Adipose tissue (tissue), 3 donors: ENCODE results near the gene ARHGAP28. TPM values are rescaled to one million over a fixed set of nuclear protein-coding genes. Genes with fewer than 3 reads are reported as not detected.

Experiments
- H3K27ac ChIP-seq: one replicate; pipeline ENCODE4 v1.5.1; 2013; ENCODE audit warnings: low read depth, low read length
- WGBS, 3 donors: extraction: QIAGEN DNeasy Blood & Tissue Kit; methylation state at CpG; one replicate each; pipeline ENCODE4 v1.1.7; 2013; 5-methylcytosine and 5-hydroxymethylcytosine counted together
- polyA plus RNA-seq, 3 donors: library from polyadenylated mRNA; stranded (reverse); fragments of 200-250 nt; gene quantifications; one replicate each; pipeline ENCODE4 v1.2.3, GENCODE V29; 2013
- donor health status: healthy with polysubstance abuse.
- donor health status: Bipolar disorder and iron deficiency.
- donor health status: healthy.

ARHGAP28 gene, protein sequence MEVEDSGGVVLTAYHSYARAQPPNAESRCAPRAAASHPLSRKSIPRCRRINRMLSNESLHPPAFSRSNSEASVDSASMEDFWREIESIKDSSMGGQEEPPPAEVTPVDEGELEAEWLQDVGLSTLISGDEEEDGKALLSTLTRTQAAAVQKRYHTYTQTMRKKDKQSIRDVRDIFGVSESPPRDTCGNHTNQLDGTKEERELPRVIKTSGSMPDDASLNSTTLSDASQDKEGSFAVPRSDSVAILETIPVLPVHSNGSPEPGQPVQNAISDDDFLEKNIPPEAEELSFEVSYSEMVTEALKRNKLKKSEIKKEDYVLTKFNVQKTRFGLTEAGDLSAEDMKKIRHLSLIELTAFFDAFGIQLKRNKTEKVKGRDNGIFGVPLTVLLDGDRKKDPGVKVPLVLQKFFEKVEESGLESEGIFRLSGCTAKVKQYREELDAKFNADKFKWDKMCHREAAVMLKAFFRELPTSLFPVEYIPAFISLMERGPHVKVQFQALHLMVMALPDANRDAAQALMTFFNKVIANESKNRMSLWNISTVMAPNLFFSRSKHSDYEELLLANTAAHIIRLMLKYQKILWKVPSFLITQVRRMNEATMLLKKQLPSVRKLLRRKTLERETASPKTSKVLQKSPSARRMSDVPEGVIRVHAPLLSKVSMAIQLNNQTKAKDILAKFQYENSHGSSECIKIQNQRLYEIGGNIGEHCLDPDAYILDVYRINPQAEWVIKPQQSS
- polyA plus RNA-seq, result 1 to 10 TPM; 2.5 to 4.4 (median 3.1) TPM

DNA sequence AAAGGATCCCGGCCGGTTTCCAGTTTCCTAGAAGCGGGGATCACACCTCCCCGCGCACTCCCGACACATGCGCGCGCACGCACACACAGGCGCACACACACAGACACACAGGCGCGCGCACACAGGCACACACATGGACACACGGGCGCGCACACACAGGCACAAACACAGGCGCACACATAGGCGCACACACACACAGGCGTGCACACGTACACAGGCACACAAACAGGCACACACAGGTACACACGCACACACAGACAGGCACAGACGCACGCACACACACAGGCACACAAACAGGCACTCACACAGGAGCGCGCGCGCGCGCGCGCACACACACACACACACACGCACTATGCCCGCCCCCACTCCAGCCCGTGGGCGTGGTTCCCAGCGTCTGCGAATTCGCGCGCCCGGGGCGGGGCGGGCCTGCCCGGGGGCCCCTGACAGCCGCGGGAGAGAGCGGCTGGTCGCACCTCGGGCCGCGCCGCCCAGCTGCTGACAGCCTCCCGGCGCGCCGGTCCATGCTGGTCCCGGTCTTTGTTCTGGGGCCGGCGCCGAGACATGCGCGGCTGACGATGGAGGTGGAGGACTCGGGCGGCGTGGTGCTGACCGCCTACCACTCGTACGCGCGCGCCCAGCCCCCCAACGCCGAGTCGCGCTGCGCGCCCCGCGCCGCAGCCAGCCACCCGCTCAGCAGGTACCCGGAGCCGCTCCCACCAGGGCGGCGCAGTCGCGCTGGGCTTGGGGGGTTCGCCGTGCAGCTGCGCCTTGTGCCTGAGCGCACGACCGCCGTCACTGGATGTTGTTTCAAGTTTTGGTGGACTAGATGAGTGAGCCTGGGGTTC lies at the start of gene ARHGAP28:
ARHGAP28 (plus strand) TSS at position 470 of the 845 bp plus-strand sequence; CDS start at position 576, 106 bp downstream.
- WGBS, 3 donors, result 0 to 1% (median 1%) methylated on average over 74 to 95 of the region's 96 CpGs

DNA sequence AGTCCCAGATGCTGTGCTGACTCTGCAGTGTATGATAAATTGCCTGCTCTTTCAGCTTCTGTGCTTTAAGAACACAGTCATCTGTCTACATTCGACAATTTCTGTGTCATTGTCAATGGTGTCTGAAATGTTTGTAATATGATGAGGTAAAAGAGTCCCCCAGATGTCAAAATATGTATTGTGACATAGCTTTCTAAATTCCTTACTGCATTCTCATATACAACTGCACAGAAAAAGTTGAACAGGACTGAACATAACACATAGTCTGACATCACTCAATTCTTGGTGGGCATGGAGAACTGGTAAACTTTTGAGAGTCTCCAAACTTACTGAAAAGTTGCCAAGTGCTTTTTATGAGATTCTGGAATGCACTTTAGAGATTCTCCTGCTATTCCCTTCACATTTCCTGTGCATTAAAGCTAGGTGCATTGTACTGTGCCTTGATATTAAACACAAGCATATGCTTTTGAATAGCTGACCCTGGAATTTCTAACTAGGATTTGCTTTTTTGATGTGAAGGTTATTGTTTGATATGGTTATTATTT lies 48.1 kb upstream of the ARHGAP28 start:
- WGBS, 3 donors, result 37 to 62% (median 56%) methylated on average over 1 of the region's 1 CpG
- no peak overlapping the region for H3K27ac ChIP-seq

More for the DNA sequence above, at the start of gene ARHGAP28:
- no peak within 1 kb of the TSS for H3K27ac ChIP-seq

DNA sequence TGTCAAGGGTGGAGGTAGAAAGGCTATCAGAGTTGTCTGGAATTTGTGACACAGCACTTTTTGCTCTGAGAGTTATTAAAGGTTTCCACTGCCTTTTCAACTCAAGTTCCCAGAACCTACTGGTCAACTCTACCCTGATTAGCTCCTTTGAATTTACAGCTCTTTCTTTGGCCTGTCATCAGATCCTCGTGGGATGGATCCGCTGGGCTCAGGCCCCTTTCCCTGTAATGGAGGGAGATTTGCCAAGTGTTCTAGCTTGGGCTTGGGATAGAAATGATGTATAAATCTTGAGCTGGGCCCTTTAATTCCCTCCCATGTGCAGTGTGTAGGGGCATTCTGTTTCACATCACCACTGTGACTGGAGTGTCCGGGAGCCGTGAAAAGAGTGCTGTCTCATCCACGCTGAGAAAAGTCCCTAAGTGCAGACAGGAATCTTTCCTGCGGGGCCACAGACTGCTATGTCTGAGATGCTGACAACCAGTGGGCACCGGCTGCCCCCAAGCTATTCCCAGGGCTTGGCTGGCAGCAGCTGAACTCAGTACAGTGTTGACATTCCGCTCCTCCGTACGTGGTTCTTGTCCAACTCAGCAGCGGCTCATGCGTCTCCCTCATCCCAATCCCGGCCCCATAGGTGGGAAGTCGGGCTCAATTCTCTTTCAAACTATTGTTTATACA lies 46.9 kb upstream of the ARHGAP28 start:
- 58 to 63% (median 61%) methylated on average over 14 of the region's 14 CpGs for WGBS, 3 donors

DNA sequence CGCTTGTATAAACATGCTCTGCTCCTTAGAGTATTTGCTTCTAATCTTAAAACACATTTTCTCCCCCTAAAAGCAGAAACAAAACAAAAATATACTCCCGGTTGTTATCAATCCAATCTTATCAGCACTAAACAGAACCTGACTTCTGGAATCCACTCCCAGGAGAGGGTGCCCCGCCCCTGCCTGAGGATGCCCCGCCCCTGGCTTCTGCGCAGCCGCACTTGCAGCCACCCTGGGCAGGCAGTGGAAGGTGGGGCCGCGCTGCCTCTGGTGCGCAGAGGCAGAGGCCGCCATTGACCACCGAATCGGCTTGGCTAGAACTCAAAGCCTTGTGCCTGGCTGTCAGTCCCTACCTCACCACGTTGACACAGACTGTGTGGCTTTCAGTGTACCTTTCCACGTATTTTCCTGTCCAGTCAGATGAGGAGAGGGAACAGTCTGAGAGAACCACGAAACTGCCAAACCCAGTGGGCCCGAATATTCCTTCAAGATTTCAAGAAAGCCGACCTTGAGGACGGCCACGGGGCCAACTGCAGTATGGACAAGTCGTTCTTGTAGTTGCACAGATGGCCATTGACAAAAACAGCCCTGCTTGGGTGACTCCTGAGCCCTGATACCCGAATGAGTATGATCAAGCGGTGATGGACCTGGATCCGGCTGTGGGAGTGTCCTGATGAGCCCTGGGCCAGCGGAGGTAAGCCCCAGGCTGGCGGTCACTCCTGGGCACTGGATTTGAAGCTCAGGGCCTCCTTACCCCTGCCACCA lies 46.2 kb upstream of the ARHGAP28 start:
- H3K27ac ChIP-seq, result no peak overlapping the region
- WGBS, 3 donors, result 79 to 82% (median 81%) methylated on average over 25 of the region's 25 CpGs

More for the DNA sequence above, 46.9 kb upstream of the ARHGAP28 start:
- H3K27ac ChIP-seq, result no peak overlapping the region

DNA sequence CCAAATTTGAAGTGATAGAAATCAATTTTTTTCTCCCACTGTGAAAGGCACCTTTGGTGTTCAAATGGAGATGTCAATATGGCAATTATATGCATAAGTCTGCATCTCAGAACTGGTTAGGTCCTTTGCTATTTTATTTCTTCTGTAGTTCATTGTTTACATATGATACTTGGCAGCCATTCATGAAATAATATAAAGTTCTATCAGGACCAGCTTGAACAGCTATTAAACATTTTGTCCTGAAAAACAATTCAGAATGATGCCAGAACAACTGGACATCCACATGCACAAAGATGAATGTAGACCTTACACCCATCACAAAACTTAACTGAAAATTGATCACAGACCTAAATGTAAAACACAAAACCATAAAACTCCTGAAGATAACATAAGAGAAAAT lies 41.8 kb upstream of the ARHGAP28 start:
- no peak overlapping the region for H3K27ac ChIP-seq

DNA sequence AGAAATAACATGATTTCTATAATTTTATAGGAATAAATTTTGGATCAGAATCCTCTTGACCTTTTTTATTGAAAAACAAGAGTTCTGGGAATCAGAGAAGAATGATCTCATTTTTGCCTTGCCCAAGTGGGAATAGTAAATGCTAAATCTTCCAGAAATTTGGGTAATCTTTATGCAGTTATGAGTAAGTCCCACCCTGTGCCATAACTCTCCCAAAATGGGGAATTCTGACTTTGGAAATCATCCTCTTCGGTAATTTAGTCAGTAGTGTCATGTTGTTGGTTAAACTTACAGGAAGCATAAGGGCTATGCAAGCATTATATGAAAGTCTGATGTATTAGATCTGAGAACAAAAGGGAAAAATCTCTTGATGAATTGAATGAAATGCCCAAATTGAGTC lies 20.6 kb upstream of the ARHGAP28 start:
- no peak overlapping the region for H3K27ac ChIP-seq
- 60 to 80% (median 69%) methylated on average over 1 of the region's 1 CpG for WGBS, 3 donors

DNA sequence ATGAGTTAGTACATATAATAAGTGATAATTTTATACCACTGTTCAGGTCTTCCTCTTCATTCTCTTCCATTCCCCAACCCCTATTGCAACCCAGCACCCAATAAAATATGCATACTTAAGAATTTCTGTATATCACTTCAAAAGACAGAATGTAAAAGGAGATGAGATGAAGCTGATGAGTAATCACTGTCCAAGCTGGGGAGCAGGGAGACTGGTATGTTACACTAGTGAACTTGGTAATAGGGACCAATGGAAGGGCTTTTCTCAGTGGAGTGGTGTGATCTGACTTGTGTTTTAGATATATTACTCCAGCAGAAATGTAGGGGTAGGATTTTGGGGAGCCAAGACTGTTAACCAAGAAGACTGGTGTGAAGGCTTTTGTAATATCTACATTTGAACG lies 18.0 kb upstream of the ARHGAP28 start:
- WGBS, 3 donors, result 48 to 100% (median 88%) methylated on average over 1 of the region's 1 CpG
- no peak overlapping the region for H3K27ac ChIP-seq

DNA sequence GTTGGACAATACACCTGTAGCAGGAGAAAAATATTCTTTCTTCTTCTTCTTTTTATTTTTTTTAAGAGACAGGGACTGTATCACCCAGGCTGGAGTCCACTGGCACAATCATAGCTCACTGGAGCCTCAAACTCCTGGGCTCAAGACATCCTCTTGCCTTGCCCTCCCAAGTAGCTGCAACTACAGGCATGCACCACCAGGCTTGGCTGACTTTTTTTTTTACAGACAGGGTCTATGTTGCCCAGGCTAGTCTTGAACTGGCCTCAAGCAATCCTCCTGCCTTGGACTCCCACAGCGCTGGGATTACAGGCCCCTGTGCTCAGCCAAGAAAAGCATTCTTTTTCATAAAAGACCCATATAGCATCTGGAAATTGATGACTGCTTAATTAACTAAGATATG lies 17.1 kb upstream of the ARHGAP28 start:
- 90 to 97% (median 95%) methylated on average over 1 of the region's 1 CpG for WGBS, 3 donors
- H3K27ac ChIP-seq, result no peak overlapping the region

DNA sequence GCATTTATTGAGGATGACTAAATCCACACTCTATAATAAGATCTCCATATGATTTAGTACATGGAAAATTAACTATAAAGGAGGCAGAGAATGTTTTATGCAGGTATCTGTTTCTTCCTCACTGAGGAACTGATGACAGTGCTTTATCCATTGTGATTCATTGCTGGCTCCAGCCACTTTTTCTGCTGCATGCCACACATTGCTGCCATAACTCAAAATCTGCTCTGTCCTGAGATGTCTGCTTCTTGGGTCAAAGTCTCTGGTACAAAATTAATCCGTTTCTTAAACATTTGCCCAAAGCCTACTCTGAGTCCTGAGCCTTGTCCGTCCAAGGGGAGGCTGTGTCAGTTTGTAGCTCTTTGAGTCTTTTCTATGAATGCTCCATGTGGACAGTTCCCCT lies 15.5 kb upstream of the ARHGAP28 start:
- WGBS, 3 donors, result 75 to 85% (median 80%) methylated on average over 2 of the region's 2 CpGs
- H3K27ac ChIP-seq, result no peak overlapping the region

DNA sequence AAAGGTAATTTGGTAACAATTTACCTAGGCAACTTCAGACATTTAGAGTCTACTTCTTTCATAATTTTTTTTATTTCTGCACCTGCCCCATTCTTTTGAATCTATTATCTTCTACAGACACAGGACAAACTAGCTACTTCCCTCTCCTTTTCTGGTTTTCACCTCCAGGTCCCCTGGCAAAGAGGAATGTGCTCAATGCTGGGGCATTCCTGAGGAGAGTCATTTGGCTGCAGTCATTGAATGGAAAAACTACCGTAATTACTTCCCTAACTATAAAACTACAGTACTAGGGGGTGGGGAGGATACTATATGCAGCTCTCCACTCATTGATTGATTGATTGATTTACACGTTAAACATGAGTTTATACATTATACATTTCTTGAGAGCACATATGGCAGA lies 11.2 kb upstream of the ARHGAP28 start:
- H3K27ac ChIP-seq, result no peak overlapping the region
- WGBS, 3 donors, result 76 to 80% (median 79%) methylated on average over 2 of the region's 2 CpGs

DNA sequence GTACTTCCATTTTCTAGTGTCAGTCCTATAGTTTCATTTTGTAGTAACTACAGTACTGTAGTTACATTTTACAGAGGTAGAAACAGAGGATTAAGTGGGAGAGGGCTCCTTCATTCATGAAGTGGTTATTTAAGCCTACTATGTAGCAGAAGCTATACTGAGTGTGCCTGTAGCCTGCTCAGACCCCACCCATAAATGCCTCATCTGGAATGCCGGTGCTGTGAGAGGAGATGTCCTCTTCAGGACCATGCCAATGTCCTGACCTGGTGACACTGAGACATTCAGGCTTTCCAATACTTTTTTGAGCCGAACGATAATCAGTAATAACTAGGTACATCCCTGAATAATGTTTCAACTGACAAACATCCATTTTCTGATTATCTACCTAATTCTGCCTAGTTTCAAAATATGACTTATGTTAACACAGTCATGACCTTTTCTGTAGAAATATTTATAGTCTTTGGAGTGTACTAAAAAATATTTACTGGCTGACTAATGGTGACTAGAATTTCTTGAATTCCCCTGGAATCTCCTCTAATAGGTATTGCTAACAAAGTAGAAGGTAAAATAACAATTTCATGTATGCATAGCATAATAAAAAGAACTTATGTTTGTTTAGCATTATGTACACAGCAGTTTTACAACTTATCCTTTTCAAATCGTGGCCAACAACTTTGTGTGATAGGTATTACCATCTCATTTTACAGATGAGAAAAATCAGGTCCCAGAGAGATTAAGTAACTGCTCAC lies 10.2 kb upstream of the ARHGAP28 start:
- no peak overlapping the region for H3K27ac ChIP-seq
- WGBS, 3 donors, result 73 to 79% (median 79%) methylated on average over 4 of the region's 4 CpGs

DNA sequence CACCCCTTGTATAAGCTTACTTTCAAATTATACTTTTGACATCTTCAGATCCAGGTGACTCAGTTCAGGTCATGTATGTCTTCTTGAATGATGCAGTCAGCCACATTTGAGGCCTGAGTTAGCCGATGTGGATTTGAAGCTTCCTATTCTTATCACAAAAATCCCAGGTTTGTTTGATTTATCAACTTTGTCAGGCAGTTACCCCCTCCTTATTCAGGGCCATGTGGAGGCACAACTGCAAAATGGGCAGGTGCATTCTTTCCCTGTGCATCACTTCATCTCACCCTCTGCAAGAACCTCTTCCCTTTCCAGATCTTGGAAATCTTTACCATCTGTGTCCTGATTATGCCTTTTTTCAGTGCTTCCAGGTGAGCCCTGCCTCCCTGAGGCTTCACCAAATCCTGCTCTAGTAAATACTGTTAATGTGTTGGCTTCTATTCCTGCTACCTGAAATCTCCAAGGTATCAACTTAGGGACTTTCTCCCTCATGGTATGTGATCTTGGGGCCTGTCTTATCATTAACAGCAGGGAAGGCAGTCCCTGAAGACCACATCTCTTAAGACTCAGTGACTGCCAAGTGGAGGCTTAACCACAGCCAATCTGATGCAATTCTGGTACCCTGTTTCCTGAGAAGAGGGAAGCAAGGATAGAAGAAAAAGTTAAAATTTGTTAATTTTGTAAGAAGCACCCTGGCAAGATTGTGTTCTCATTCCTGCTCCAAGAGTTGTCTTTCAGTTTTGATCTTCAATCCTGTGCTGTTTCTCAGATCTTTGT lies 9.4 kb upstream of the ARHGAP28 start:
- WGBS, 3 donors, result 40 to 77% (median 55%) methylated on average over 1 of the region's 1 CpG
- H3K27ac ChIP-seq, result no peak overlapping the region

DNA sequence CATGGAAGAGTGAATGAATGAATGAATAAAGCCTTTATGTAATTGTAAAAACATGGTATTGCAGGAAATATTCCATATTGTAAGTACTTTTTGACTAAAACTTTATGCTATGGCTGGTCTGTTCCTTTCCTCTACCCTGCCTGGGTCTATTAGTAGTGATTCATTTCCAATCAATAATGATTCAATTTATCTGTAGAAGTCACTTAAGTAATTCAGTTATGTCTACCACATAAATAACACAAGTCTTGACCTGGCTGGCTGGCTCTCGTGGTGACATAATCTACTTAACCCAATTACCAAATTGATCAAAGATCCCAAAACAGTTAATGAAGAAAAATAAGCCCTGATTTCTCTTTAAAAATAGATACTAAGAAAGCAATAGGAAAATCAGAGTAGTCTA lies 7.8 kb upstream of the ARHGAP28 start:
- WGBS, 3 donors, result 81 to 97% (median 87%) methylated on average over 1 of the region's 1 CpG
- no peak overlapping the region for H3K27ac ChIP-seq

DNA sequence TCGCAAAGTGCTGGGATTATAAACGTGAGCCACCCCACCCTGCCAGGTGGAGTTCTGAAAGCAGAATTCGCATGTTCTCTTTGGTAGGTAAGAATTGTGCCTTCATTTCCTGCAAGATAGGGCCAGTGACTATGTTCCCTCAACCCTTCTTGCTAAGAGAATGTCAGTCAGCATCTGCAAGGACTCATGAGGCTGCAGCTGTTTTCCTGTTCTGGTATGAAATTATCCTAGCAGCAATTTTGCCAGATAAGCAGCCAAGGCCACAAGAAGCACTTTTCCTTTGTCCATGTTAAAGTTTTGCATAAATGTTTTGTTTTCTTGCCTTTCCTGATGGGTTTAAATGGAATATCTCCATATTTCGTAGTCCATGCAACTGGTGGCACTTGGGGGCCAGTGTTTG lies 6.8 kb upstream of the ARHGAP28 start:
- no peak overlapping the region for H3K27ac ChIP-seq
- 83 to 84% (median 84%) methylated on average over 4 of the region's 4 CpGs for WGBS, 3 donors

DNA sequence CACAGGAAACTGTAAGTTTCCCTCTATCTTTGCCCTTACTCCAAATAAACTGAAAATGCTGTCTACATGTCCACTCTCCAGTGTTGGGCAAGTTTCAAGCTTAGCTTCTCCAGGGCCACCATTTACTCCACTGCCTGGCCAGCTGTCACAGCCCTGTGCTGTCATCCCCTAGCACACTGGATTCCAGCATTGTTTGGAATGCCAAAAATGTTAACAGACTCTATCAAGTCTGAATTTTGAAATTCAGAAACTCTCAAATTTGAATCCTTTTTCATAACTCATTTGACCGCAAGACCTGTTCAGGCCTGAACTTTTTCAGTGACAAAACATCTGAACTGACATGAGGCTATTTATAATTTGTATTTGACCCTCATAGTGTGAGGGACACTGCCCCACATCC lies 5.2 kb upstream of the ARHGAP28 start:
- H3K27ac ChIP-seq, result no peak overlapping the region
- WGBS, 3 donors, result 94 to 98% (median 97%) methylated on average over 1 of the region's 1 CpG

DNA sequence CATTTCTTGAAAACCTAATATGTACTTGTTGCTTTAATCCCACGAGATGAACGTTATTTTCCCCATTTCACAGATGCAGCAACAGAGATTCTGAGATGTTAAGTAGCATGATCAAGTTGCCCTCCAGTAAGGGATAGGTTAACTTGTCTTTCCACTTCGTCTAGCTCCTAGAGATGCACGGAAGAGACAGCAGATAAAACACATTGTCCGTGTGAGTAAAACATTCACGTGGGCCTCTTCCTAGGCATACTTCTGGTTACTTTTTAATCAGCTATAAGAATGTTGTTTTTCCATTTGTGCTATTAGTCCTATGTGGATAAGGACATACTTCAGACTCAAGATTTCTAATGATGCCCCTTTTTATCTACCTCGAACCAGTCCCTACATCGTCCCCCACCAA lies 1.2 kb upstream of the ARHGAP28 start:
- WGBS, 3 donors, result 54 to 63% (median 55%) methylated on average over 8 of the region's 8 CpGs
- no peak overlapping the region for H3K27ac ChIP-seq
